Smooth muscle cell of the brain vasculature (primary cell): ENCODE data around the gene PDE4A.
"Not testable (repeated sequence)": the region's sequence is repeated elsewhere in the genome, so short reads cannot be mapped to it uniquely, and the experiment has no call there.

Experiments
- DNase-seq: peaks from one replicate; pipeline ENCODE4 v3.0.0-alpha.2; 2012; ENCODE audit warnings: low read depth, low spot score

The PDE4A gene

GRCh38 chr19:10424011-10424637 is 3.8 kb downstream of the PDE4A start:
- DNase-seq: no peak

GRCh38 chr19:10427169-10427568 is 6.8 kb downstream of the PDE4A start:
- DNase-seq: no peak

GRCh38 chr19:10428996-10429381 is 8.7 kb downstream of the PDE4A start:
- DNase-seq: no peak

GRCh38 chr19:10430505-10431253 is 10.3 kb downstream of the PDE4A start:
- no peak for DNase-seq

GRCh38 chr19:10431254-10431942 is 11.1 kb downstream of the PDE4A start:
- DNase-seq: no peak

GRCh38 chr19:10431943-10432735 is 11.8 kb downstream of the PDE4A start:
- DNase-seq: no peak

GRCh38 chr19:10432736-10433130 is 12.4 kb downstream of the PDE4A start:
- DNase-seq: no peak

GRCh38 chr19:10433131-10433536 is 12.8 kb downstream of the PDE4A start:
- DNase-seq: no peak

- DNase-seq: no peak
Observed at GRCh38 chr19:10439588-10439987, 19.2 kb downstream of the PDE4A start.

- DNase-seq: no peak
Observed at GRCh38 chr19:10442698-10443097, 22.4 kb downstream of the PDE4A start.

GRCh38 chr19:10449037-10449436 is 28.7 kb downstream of the PDE4A start:
- no peak for DNase-seq

GRCh38 chr19:10450191-10450852 is 30.0 kb downstream of the PDE4A start:
- DNase-seq: no peak

- no peak for DNase-seq
Observed at GRCh38 chr19:10450853-10451609, 30.7 kb downstream of the PDE4A start.

- no peak for DNase-seq
Observed at GRCh38 chr19:10452726-10453618, 32.6 kb downstream of the PDE4A start.

GRCh38 chr19:10453852-10454251 is 33.5 kb downstream of the PDE4A start:
- DNase-seq: no peak

GRCh38 chr19:10454267-10454666 is 33.9 kb downstream of the PDE4A start:
- no peak for DNase-seq

GRCh38 chr19:10458733-10459132 is 38.4 kb downstream of the PDE4A start:
- not testable (repeated sequence) for DNase-seq

- no peak for DNase-seq
Observed at GRCh38 chr19:10460714-10461046, 40.3 kb downstream of the PDE4A start.

GRCh38 chr19:10461047-10461949 is 41.0 kb downstream of the PDE4A start:
- peak; percentile 70 for DNase-seq
